Measurements from ENCODE around the gene CDADC1. TPM values are rescaled to one million over a fixed set of nuclear protein-coding genes. Genes with fewer than 3 reads are reported as not detected.
A peak's percentile ranks its signal among the peaks of the same experiment; 100 is the strongest.
"Not testable (repeated sequence)": the region's sequence is repeated elsewhere in the genome, so short reads cannot be mapped to it uniquely, and the experiment has no call there.

Gene CDADC1
- total and polyA plus RNA-seq, 2 of the 13 experiments (the other 11 are each of a cell fraction or from before 2014, with no cell fraction given), result 2.4 to 9.0 TPM

GRCh38 chr13:49292742-49293486, 45.2 kb downstream of the CDADC1 start:
- BruUV-seq (replicated peaks), result no TSS peak
- Histone ChIP-seq H3K79me2 (ENCODE audit: insufficient read depth, low read length) (no peaks in the 10 kb centered on the region), H3K4me2 (ENCODE audit: low read depth, low read length) (no peak overlapping the region), H3K9ac (ENCODE audit: insufficient read depth, low read depth, low read length) (no peak overlapping the region), H4K20me1 (ENCODE audit: insufficient read depth, low read length) (no peaks in the 10 kb centered on the region), H2AFZ (ENCODE audit: low read length) (no peak overlapping the region), H3K27ac (ENCODE audit: extremely low read length, insufficient read depth, low read length) (no peak overlapping the region), H3K36me3 (replicated peaks in 1 of 2; ENCODE audit: control insufficient read depth in 1 of 2, insufficient read depth in 2 of 2, low read length in 2 of 2) (no peaks in the 10 kb centered on the region), H3K4me3 (replicated peaks in 1 of 3; ENCODE audit: insufficient read depth in 1 of 3, low read depth in 2 of 3, low read length in 3 of 3) (no peak overlapping the region), H3K4me1 (ENCODE audit: insufficient read depth, low read length) (peaks cover 26% of the 10 kb centered on the region), H3K27me3 (ENCODE audit: control insufficient read depth in 1 of 2, insufficient read depth in 2 of 2, low read length in 2 of 2) (no peaks in the 10 kb centered on the region), H3K9me3 (ENCODE audit: low read length) (no peaks in the 10 kb centered on the region)
- FAIRE-seq (no peak), DNase-seq (ENCODE audit: low spot score) (no peak), ATAC-seq (no peak)
- POLR2A ChIA-PET, result no interaction called here
- TF ChIP-seq LCORL (IDR thresholded peaks at IDR 0.05) (peak; percentile 86), LCORL (CRISPR knock-in tag; IDR thresholded peaks at IDR 0.05) (no peak), DR1 (CRISPR knock-in tag; IDR thresholded peaks at IDR 0.05) (no peak), ELF1 (CRISPR knock-in tag; IDR thresholded peaks at IDR 0.05) (no peak), KDM2A (CRISPR knock-in tag; IDR thresholded peaks at IDR 0.05; ENCODE audit: borderline replicate concordance, low read depth) (no peak), FUBP1 (CRISPR knock-in tag; IDR thresholded peaks at IDR 0.05; ENCODE audit: borderline replicate concordance) (no peak), REPIN1 (CRISPR knock-in tag; IDR thresholded peaks at IDR 0.05; ENCODE audit: borderline replicate concordance, low read depth) (no peak), PHF5A (CRISPR knock-in tag; IDR thresholded peaks at IDR 0.05; ENCODE audit: low read depth, unreplicated experiment) (no peak), FOXM1 (CRISPR knock-in tag; IDR thresholded peaks at IDR 0.05) (no peak)
- in situ Hi-C loops (cut with HindIII; ENCODE audit: extremely low pct_ligation_motif_present, low pct_unique_long_range_greater_than_20kb) (no loop called here), intact Hi-C loops (cut with micrococcal nuclease; ENCODE audit: unreplicated experiment) (no loop called here)
- CTCF ChIA-PET (ENCODE audit: low intra/inter-chr PET ratio, low total read pairs), result no interaction called here
- WGBS (ENCODE audit: low lambda C conversion rate), result 81% methylated on average over 6 of the region's 6 CpGs

GRCh38 chr13:49294723-49295122, 47.0 kb downstream of the CDADC1 start:
- H3K9me3 ChIP-seq (ENCODE audit: low read length); DNase-seq (ENCODE audit: low spot score); H4K20me1 ChIP-seq (ENCODE audit: insufficient read depth, low read length); H3K4me3 ChIP-seq (replicated peaks in 1 of 3; ENCODE audit: insufficient read depth in 1 of 3, low read depth in 2 of 3, low read length in 3 of 3); ATAC-seq; CTCF ChIA-PET (ENCODE audit: low intra/inter-chr PET ratio, low total read pairs); in situ Hi-C loops (cut with HindIII; ENCODE audit: extremely low pct_ligation_motif_present, low pct_unique_long_range_greater_than_20kb); H3K79me2 ChIP-seq (ENCODE audit: insufficient read depth, low read length); BruUV-seq (replicated peaks); H3K36me3 ChIP-seq (replicated peaks in 1 of 2; ENCODE audit: control insufficient read depth in 1 of 2, insufficient read depth in 2 of 2, low read length in 2 of 2); H3K27ac ChIP-seq (ENCODE audit: extremely low read length, insufficient read depth, low read length); POLR2A ChIA-PET; FAIRE-seq; H3K9ac ChIP-seq (ENCODE audit: insufficient read depth, low read depth, low read length); H3K27me3 ChIP-seq (ENCODE audit: control insufficient read depth in 1 of 2, insufficient read depth in 2 of 2, low read length in 2 of 2); H3K4me2 ChIP-seq (ENCODE audit: low read depth, low read length); intact Hi-C loops (cut with micrococcal nuclease; ENCODE audit: unreplicated experiment); H2AFZ ChIP-seq (ENCODE audit: low read length): not testable (repeated sequence)
- H3K4me1 ChIP-seq (ENCODE audit: insufficient read depth, low read length), result peaks cover 44% of the 10 kb centered on the region
- 97% methylated on average over 6 of the region's 6 CpGs for WGBS (ENCODE audit: low lambda C conversion rate)

All from HepG2 (cell line).